HG03196 (cell line): Measurements from ENCODE around the gene ACSL1.

ENCODE experiments used
- ATAC-seq: cut with Tn5 transposase; IDR thresholded peaks from one replicate; pipeline ENCODE4 v1.9.1; 2021; ENCODE audit not compliant: unreplicated experiment

The ACSL1 gene

GRCh38 chr4:184812651-184813181 is 13.1 kb downstream of the ACSL1 start:
- no peak for ATAC-seq

- ATAC-seq, result no peak
Measured at GRCh38 chr4:184812199-184812542, 13.6 kb downstream of the ACSL1 start.

- no peak for ATAC-seq
Measured at GRCh38 chr4:184811526-184812198, 14.1 kb downstream of the ACSL1 start.

- ATAC-seq, result no peak
Measured at GRCh38 chr4:184810720-184811119, 15.0 kb downstream of the ACSL1 start.

GRCh38 chr4:184808713-184809050 is 17.1 kb downstream of the ACSL1 start:
- ATAC-seq, result no peak

- ATAC-seq, result no peak
Measured at GRCh38 chr4:184807797-184808712, 17.7 kb downstream of the ACSL1 start.

- no peak for ATAC-seq
Measured at GRCh38 chr4:184807256-184807655, 18.5 kb downstream of the ACSL1 start.

GRCh38 chr4:184806711-184807110 is 19.1 kb downstream of the ACSL1 start:
- no peak for ATAC-seq

GRCh38 chr4:184806229-184806550 is 19.6 kb downstream of the ACSL1 start:
- ATAC-seq, result no peak

GRCh38 chr4:184805462-184806228 is 20.1 kb downstream of the ACSL1 start:
- ATAC-seq, result peak; percentile 56

- no peak for ATAC-seq
Measured at GRCh38 chr4:184804621-184805020, 21.1 kb downstream of the ACSL1 start.

- no peak for ATAC-seq
Measured at GRCh38 chr4:184803874-184804273, 21.9 kb downstream of the ACSL1 start.

GRCh38 chr4:184803133-184803532 is 22.6 kb downstream of the ACSL1 start:
- no peak for ATAC-seq

GRCh38 chr4:184802697-184803015 is 23.1 kb downstream of the ACSL1 start:
- ATAC-seq, result no peak

GRCh38 chr4:184801781-184802696 is 23.7 kb downstream of the ACSL1 start:
- no peak for ATAC-seq

- no peak for ATAC-seq
Measured at GRCh38 chr4:184798504-184798903, 27.3 kb downstream of the ACSL1 start.

GRCh38 chr4:184796906-184797305 is 28.9 kb downstream of the ACSL1 start:
- no peak for ATAC-seq

- ATAC-seq, result no peak
Measured at GRCh38 chr4:184795214-184795844, 30.4 kb downstream of the ACSL1 start.

GRCh38 chr4:184794470-184794869 is 31.3 kb downstream of the ACSL1 start:
- no peak for ATAC-seq

- no peak for ATAC-seq
Measured at GRCh38 chr4:184793735-184794355, 31.9 kb downstream of the ACSL1 start.
